HG02973 (cell line): ENCODE data around the gene STK38.
"Not testable (repeated sequence)": the region's sequence is repeated elsewhere in the genome, so short reads cannot be mapped to it uniquely, and the experiment has no call there.

Source experiments
- ATAC-seq: cut with Tn5 transposase; IDR thresholded peaks from one replicate; pipeline ENCODE4 v1.9.1; 2021; ENCODE audit warnings: moderate library complexity; ENCODE audit not compliant: unreplicated experiment

The STK38 gene

DNA sequence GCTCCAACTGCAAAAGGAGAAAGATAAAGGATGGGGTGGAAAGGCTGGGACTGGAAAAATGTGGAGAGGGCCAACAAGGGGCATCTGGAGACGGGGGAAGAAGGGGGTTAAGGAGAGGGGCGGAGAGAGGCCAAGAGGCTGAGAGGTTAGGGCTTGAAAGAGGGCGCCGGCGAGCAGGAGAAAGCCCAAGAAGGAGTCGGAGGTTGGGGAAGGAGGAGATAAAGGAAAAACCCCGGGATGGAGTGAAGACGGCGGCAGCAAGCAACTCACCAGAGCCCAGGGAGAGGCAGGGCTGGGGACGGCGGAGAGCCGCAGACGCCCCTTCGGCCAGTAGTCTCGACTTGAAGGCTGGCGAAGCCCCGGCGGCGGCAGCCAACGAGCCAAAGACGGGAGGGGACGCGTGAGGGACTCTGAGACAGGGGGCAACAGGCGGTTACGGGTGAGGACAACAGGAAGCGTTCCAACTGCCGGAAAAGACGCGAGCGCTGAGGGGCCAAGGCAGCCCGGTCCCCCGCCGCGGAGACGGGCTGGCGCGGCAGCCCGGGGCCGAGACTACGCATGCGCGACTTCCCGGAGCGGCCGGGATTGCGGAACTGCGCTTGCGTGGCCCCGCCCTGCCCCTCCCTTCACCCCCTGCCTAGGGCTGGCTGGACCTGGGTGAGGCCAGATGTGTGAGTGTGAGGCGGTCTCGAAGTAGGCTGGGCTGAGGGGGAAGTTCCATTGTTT lies at the start of gene STK38:
Gene STK38 (minus strand): TSS at position 560 of the 726 bp plus-strand sequence. CDS start 7,277 bp downstream, outside the sequence.
- peak; percentile 59 for ATAC-seq

DNA sequence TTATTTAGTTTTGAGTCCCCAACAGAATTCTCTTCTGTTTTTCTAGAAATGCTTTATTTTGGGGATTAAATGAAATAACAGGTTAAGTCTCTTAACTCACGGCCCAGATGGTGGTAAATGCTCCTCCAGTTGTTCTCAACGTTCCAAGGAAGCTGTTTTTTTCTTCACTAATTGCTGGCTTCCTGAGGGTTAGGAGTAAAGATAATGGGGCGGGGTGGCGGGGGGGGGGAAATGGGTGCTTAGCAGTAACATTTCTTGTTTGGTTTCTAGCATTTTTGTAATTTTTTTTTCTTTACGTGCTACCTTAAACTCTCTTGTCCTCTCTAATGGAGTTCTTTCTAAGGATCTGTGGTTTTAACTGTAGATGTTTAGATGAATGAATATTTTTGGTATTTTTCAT lies 49.1 kb upstream of the STK38 start:
- ATAC-seq, result no peak

DNA sequence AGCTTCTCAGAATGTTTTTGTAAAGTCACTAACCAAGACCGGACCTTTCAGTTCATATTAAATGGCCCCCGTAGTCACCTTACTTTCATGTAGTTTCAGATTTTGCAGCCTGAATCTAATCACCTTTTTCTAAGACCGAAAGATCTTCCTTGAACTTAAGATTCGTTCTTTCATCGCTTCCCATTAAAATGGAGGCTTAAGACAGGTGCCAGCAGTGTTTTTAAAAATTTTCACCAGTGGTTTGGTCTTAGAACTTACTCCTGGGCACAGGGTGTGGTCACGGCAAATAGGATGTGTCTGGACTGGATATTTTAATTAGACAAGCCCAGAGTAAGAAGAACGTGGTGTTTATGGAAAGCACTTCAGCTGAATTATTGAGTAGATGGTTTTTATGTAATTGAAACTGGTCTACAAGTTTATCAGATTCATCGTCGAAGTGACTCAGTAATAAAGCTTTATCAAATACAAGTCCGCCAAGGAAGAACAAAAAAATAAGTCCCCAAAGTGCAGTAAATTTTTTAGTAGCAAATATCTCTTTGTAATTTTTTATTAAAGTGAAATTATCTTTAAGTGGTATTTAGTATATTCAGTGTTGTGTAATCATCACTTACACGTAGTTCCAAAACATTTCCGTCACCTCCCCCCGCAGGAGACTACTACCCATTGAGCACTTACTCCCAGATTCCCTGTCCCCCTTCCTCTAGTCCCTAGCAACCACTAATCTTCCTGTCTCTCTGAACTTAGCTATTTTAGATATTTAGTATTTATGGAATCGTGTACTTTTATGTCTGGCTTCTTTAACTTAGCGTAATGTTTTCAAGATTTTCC lies 47.8 kb upstream of the STK38 start:
- ATAC-seq, result no peak

DNA sequence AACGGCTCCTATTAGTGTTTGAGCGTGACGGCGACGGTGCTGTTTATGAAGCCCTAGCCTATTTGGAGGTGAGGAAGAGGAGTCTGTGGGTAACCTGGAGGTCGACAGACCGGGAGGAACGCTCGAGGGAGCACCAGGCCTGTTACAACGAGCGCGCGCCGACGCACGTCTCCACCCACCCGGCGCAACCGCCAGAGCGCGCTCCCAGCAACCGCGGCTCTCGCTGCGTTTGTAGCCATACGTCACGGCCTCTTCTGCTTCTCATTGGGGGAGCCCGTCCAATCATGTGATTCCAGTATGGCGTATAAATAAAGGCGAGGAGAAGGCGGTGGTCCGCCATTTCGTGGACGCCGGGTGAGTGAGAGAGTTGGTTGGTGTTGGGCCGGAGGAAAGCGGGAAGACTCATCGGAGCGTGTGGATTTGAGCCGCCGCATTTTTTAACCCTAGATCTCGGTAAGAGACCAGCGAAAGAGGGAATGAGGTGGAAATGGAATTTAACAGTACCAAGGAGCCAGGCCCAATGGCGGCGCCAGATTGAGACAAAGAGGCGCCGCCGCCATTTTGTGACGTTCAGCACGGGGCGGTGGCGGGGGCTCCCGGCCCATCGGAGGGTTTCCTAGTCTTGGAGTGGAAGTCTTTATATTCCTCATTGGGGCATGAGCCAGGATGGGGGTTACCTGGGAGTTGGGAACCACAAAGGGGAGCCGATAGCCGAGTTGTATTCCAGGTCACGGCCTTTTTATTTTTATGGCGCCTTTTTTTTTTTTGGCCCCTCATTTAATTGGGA lies 46.9 kb upstream of the STK38 start, which contains the start of gene SRSF3:
Gene SRSF3 (plus strand): TSS at position 334 of the 787 bp plus-strand sequence. CDS start 2,401 bp downstream, outside the sequence.
- ATAC-seq, result peak; percentile 77

GRCh38 chr6:36593569-36594028 lies 46.3 kb upstream of the STK38 start:
- peak; percentile 25 for ATAC-seq

- ATAC-seq, result no peak
Observed at GRCh38 chr6:36592221-36592655, 45.0 kb upstream of the STK38 start.

- ATAC-seq, result no peak
Observed at GRCh38 chr6:36590237-36590636, 43.0 kb upstream of the STK38 start.

- not testable (repeated sequence) for ATAC-seq
Observed at GRCh38 chr6:36589025-36589400, 41.7 kb upstream of the STK38 start.

DNA sequence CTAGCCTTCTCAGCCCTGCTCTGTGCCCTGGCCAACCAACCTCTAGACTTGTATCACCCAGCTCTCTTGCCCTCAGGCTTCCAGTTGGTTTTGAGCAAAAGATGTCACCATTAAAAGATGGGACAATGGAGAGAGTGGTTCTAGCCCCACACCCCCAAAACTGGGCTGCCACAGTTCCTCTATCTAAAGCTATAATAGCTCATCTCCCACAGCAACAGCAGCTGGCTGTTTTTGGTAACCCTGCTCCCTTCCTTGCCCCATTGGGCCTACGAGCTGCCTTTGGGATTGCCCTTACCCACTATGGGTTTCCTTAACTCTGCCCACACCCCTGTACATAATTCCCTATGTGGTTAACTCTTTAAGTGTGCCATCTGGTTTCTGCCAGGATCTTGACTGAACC lies 39.3 kb upstream of the STK38 start:
- ATAC-seq, result no peak

- ATAC-seq, result no peak
Observed at GRCh38 chr6:36581716-36582115, 34.4 kb upstream of the STK38 start.

DNA sequence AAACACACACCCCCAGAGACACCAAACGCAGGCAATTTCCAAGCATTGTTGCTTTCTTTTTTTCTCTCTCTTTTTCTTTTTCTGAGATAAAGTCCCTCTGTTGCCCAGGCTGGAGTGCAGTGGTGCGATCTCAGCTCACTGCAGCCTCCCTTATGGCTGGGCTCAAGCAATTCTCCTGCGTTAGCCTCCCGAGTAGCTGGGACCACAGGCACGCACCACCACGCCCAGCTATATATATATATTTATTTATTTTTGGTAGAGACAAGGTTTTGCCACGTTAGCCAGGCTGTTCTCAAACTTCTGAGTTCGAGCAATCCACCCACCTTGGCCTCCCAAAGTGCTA lies 32.9 kb upstream of the STK38 start:
- ATAC-seq, result no peak

GRCh38 chr6:36578431-36578830 lies 31.2 kb upstream of the STK38 start:
- ATAC-seq, result no peak

DNA sequence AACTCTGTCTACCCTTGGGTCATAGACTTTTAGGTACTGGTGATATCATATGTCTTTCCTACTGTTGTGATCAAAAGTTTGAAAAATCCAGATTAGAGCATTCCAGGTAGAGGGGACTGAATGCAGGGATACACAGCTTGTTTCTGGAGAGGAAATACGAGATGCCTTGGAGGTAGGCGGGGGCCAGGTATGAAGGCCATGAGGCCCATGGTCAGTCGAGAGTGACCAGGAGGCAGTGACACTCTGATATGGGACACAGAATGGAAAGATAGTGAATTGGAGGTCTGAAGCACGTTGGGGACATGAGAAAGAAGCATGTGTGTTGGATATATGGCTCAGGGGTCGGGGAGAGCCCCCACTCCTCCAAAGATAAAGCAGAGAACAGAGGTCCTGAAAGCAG lies 30.8 kb upstream of the STK38 start:
- no peak for ATAC-seq

- no peak for ATAC-seq
Observed at GRCh38 chr6:36577301-36577700, 30.0 kb upstream of the STK38 start.

GRCh38 chr6:36576578-36576977 lies 29.3 kb upstream of the STK38 start:
- ATAC-seq, result no peak

GRCh38 chr6:36574679-36575078 lies 27.4 kb upstream of the STK38 start:
- no peak for ATAC-seq

DNA sequence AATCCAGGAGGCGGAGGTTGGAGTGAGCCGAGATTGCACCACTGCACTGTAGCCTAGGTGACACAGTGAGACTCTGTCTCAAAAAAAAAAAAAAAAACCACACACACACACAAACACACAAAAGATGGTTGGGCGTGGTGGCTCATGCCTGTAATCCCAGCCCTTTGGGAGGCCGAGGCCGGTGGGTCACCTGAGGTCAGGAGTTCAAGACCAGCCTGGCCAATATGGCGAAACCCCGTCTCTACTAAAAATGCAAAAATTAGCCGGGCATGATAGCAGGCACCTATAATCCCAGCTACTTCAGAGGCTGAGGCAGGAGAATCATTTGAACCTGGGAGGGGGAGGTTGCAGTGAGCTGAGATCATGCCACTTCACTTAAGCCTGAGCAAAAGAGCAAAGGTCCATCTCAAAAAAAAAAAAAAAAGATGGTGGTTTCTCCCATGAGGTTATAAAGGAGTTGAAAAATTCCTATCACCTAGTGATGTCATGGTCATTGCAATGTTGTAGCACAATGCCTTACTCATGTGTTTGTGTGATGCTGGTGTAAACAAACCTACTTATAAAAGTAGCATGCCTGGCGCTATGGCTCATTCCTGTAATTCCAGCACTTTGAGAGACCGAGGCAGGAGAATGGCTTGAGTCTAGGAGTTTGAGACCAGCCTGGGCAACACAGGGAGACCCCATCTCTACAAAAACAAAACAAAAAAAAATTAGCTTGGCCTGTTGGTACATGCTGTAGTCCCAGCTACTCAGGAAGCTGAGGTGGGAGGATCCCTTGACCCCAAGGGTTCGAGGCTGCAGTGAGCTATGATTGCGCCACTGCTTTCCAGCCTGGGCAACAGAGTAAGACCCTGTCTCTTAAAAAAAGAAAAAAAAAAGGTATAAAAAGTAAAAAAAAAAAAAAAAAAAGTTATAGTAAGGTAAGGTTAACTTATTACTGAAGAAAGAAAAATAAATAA lies 25.4 kb upstream of the STK38 start:
- ATAC-seq, result not testable (repeated sequence)

DNA sequence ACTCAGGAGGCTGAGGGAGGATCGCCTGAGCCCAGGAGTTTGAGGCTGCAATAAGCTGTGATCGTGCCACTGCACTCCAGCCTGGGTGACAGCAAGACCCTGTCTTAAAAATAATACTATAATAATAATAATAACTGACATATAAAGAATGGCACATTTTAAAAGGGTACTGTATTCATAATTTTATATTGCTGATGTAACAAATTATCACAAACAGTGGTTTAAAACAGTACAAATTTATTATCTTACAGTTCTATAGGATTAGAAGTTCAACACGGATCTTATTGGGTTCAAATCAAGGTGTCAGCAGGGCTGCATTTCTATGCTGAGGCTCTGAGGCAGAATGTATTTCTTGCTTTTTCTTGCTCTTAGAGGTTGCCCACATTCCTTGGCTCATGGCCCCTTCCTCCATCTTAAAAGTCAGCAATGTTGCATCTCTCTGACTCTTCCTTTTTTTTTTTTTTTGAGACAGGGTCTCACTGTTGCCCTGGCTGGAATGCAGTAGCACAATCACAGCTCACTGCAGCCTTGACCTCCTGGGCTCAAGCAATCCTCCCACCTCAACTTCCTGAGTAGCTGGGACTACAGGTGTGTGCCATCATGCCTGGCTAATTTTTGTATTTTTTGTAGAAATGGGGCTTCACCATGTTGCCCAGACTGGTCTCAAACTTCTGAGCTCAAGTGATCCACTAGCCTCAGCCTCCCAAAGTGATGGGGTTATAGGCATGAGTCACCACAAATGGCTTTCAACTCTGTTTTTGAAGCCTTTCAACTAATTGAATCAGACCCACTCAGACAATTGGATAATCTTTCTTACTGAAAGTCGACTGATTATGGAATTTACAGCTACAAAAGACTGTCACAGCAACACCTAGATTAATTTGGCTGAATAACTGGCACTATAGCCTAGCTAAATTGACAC lies 24.1 kb upstream of the STK38 start:
- no peak for ATAC-seq

GRCh38 chr6:36570264-36570663 lies 23.0 kb upstream of the STK38 start:
- no peak for ATAC-seq
